ENCODE results near the gene NAA10.

NAA10 gene

DNA sequence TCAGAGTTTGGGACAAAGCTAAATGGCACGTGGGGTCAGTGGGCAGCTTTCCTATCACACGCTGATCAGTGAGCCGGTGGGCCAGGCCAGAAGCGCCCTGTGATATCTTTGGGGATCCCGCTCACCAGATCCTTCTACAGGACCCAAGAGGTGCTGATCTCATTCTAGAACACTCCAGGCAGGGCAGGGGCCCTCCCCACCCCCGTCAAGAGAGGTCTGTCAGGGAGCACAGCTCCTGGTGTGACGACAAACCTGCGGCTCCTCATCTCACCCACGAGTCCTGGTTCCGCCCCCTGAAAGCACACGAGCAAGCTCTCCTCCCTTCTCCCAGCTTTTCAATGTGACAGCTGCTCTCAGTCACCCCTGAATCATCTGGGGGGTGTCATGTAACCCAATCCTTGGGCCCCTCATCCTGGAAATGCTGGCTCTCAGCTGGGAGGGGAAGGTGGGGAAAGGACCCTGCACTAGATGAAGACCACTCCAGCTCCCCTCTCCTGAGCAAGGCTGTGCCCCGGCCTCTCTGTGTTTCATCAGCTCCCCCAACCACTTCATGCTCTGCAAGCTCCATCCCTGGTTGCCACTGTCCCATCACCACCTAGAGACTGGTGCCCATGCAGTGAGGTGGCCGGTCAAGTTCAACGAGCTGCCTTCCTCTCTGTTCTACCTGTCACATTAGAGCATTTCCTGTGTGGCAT is 32.2 kb upstream of the NAA10 start:
- peak in 1 of 2 donors; percentile 39 for DNase-seq (ENCODE audit: low read depth in 1 of 2, low spot score in 1 of 2)

- no peak for DNase-seq (ENCODE audit: low read depth in 1 of 2, low spot score in 1 of 2)
Observed at GRCh38 chrX:153966283-153966688, 31.4 kb upstream of the NAA10 start.

DNA sequence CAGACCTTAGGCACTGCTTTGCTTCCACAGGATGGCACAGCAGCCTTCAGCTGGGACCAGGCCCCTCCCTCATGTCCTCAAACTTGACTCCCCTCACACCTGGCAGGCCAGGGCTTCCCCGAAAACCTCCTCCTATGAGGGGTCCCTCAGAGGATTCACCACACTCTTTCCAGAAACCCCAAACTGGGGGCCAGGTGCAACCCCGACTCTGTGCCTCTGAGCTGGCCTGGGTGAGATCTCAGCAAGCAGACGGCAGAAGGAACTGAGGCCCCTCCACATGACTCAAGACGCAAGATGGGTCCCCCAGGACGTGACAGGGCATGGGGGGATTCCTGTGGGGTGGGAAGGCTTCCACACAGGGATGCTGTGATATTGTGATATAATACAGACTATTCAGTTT is 30.6 kb upstream of the NAA10 start:
- no peak for DNase-seq (ENCODE audit: low read depth in 1 of 2, low spot score in 1 of 2)

DNA sequence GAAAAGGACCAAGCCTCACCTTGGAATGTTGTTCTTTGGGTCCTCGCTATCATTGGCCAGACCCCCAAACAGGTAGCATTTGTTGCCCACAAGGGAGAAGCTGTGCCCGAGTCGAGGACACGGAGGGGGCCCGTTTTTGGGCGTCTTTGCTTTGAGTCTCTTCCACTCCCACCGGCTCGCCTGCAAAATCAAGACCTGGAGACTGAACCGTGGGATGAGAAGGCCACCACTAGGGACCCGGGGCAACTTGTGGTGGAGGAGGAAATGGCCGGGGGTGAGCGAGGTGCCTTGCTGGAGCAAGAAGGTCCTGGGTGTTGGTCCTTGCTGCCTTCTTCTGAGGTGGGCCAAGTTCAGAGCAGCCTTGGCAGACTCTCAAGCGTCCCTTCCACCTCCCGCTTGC is 29.3 kb upstream of the NAA10 start:
- no peak for DNase-seq (ENCODE audit: low read depth in 1 of 2, low spot score in 1 of 2)

- no peak for DNase-seq (ENCODE audit: low read depth in 1 of 2, low spot score in 1 of 2)
Observed at GRCh38 chrX:153963546-153963945, 28.7 kb upstream of the NAA10 start.

GRCh38 chrX:153961292-153961691 is 26.5 kb upstream of the NAA10 start:
- DNase-seq (ENCODE audit: low read depth in 1 of 2, low spot score in 1 of 2): no peak

DNA sequence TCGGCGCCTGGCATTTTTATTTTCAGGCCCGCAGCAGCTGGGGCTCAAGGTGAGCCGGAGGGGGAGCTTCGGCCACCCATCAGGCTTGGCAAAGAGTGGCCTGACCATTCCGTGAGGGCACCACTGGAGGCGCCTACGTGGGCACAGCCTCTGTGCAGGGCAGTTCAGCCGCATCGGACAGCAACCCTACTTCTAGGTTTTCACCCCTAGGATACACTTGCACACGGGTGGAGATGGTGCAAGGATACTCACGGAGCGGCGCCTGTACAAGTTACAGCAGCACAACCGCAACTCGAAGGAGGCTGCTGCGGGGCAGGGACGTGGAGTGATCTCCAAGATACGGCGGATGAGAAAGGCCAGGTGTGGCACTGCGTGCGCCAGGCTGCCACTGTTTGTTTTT is 25.9 kb upstream of the NAA10 start:
- no peak for DNase-seq (ENCODE audit: low read depth in 1 of 2, low spot score in 1 of 2)

- DNase-seq (ENCODE audit: low read depth in 1 of 2, low spot score in 1 of 2): no peak
Observed at GRCh38 chrX:153960077-153960476, 25.2 kb upstream of the NAA10 start.

DNA sequence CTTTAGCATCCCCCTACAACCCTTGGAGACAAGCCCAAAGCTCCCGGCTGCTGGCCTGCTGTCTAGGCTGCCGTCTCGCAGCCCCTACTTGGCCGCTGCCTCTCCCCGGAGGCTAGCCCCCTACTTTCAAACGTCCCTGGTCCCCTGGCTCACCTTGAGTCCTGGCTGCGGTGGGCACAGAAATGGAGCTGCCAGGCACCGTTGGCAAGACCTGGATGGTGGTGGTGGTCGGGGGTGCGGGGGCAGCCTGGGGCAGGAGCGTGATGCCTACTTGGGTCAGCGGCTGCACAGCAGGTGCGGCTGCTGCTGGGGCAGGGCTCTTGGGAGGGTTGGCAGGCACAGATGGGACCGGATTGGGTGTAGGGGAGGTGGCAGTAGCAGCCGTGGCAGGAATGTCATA is 24.8 kb upstream of the NAA10 start:
- DNase-seq (ENCODE audit: low read depth in 1 of 2, low spot score in 1 of 2): no peak

GRCh38 chrX:153958605-153959004 is 23.8 kb upstream of the NAA10 start:
- no peak for DNase-seq (ENCODE audit: low read depth in 1 of 2, low spot score in 1 of 2)

DNA sequence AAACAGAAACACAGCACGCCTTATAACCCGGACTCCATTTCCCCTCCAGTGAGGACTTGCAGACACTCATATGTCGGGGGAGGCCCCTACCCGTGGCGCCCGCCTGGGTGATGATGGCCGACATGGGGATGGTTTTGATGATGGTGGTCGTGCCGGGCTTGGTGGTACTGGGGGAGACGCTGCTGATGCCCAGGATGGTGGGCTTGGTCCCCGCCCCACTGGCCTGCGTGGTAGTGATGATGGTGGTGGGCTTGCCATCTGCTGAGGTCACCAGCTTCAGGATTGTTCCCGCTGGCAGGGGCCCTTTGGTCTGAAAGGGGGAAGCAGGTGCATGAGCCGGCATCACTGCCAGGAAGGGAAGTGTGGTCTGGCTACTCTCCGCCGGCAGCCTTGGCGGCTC is 22.4 kb upstream of the NAA10 start:
- DNase-seq (ENCODE audit: low read depth in 1 of 2, low spot score in 1 of 2): no peak

- no peak for DNase-seq (ENCODE audit: low read depth in 1 of 2, low spot score in 1 of 2)
Observed at GRCh38 chrX:153956044-153956907, 21.4 kb upstream of the NAA10 start.

DNA sequence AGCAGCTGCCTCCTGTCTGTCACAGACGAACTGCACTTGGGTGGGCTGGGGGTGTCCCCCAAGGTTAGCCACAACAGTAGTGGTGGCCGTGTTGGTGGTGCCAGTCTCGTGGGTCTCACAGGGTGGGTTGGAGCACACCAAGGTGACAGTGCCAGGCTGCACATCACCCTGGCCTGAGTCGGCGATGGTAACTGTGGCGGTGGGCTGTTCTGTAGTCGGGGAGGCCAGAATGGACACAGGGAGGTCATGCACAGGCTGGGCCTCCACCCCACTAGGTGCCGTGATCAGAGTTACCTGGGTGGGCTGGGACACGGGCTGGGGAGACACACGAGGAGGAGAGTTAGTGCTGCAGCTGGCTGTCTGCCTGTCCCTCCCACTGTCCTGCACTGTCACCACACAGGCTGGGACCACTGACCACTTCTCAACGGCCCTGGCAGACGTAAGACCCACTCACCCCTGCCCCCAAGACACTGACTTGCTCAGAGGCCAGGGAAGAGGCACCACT is 20.4 kb upstream of the NAA10 start:
- no peak for DNase-seq (ENCODE audit: low read depth in 1 of 2, low spot score in 1 of 2)

DNA sequence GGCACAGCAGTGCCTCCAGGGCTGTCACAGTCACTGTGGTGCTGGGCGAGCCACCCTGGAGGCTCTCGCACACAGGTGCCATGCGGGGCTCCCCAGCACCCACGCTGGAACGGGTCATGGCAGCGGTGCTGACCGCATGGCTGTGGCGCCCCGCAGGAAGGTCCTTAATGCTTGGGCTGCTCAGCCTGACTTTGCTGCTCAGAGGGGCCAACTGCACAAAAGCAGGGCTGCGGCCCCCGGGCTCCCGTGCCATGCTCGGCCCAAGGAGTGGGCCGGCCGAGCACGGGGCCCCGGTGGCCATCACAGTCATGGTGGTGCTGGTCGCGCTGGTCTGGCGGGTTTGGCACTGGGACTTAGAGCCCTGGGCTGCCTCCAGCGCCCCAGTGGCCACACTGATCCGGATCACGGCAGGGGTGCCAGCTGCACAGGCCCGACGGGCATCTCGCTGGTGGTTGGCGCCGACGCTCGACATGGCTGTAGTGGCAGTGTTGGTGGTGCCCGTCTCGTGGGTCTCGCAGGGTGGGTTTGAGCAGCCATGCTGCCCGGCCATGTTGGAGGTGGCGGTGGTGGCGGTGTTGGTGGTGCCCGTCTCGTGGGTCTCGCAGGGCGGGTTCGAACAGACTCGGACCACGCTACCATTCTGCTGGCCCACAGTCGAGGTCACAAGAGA is 19.9 kb upstream of the NAA10 start:
- no peak for DNase-seq (ENCODE audit: low read depth in 1 of 2, low spot score in 1 of 2)

- DNase-seq (ENCODE audit: low read depth in 1 of 2, low spot score in 1 of 2): no peak
Observed at GRCh38 chrX:153953892-153954557, 19.2 kb upstream of the NAA10 start.

DNA sequence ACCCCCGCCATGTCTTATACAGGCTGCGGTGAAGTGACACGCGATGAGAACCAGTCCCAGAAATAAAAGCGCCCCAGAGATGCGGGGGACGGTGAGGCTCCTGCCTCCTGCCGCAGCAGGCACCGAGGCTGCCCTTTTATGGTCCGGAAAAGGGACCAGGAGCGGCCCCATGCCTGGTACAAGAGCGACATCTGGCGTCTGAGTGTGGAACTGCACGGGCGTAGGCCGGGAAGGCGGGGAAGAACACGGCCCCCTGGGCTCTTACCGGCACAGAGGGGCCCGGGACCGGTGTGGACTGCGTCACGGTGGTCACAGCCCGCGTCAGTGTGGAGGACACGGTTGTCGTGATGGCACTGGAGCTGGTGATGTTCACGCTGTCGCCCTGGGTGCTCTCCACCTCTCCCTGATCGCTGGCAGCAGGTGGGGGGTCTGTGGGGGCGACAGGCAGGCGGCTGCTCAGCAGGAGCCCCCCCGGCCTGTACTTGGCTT is 18.5 kb upstream of the NAA10 start:
- peak; percentile 46 to 64 for DNase-seq (ENCODE audit: low read depth in 1 of 2, low spot score in 1 of 2)

- no peak for DNase-seq (ENCODE audit: low read depth in 1 of 2, low spot score in 1 of 2)
Observed at GRCh38 chrX:153952373-153953026, 17.7 kb upstream of the NAA10 start.

GRCh38 chrX:153951683-153952372 is 17.0 kb upstream of the NAA10 start:
- no peak for DNase-seq (ENCODE audit: low read depth in 1 of 2, low spot score in 1 of 2)

DNA sequence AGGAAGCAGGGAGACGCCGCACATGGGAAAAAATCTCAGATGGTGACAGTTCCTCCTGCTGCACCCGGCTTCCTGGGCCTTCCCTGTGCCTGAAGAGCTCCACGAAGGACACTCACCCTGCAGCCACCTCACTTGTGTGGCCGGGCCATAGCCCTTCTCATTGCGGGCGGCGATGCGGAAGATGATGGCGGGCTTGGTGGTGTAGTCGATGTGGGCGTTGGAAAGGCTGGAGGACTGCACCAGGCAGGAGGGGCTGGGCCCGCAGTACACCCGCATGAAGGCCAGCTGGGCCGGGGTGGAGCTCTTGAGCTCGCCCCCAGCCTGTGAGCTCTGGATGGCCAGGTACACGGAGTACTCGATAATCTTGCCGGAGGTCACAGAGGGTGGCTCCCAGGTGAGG is 15.3 kb upstream of the NAA10 start:
- no peak for DNase-seq (ENCODE audit: low read depth in 1 of 2, low spot score in 1 of 2)
